OCI-LY3 (cell line): ENCODE data around the gene HDAC4.

ENCODE experiments used
- EZH2phosphoT487 ChIP-seq: fragments of 200-600 bp; shearing (Covaris generic); IDR thresholded peaks from 2 replicates; pipeline ENCODE4 v1.6.1; 2018; ENCODE audit warnings: antibody characterized with exemption, mixed run types, low read depth
- TF ChIP-seq, protein P1 (sequence below): fragments of 200-600, 300-600 bp; sonication (generic); IDR thresholded peaks from 2 replicates; pipeline ENCODE4 v1.5.1; 2014; ENCODE audit warnings: antibody characterized with exemption, low read length, low read depth

GRCh38 chr2:239173301-239173700 is 227.5 kb downstream of the HDAC4 start:
- no peak for TF ChIP-seq EZH2phosphoT487
- TF ChIP-seq, protein P1, sequence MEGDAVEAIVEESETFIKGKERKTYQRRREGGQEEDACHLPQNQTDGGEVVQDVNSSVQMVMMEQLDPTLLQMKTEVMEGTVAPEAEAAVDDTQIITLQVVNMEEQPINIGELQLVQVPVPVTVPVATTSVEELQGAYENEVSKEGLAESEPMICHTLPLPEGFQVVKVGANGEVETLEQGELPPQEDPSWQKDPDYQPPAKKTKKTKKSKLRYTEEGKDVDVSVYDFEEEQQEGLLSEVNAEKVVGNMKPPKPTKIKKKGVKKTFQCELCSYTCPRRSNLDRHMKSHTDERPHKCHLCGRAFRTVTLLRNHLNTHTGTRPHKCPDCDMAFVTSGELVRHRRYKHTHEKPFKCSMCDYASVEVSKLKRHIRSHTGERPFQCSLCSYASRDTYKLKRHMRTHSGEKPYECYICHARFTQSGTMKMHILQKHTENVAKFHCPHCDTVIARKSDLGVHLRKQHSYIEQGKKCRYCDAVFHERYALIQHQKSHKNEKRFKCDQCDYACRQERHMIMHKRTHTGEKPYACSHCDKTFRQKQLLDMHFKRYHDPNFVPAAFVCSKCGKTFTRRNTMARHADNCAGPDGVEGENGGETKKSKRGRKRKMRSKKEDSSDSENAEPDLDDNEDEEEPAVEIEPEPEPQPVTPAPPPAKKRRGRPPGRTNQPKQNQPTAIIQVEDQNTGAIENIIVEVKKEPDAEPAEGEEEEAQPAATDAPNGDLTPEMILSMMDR: no peak
